Hematopoietic multipotent progenitor cell treated with erythropoietin and hydrocortisone succinate and interleukin-3 and kit ligand, for 4 days (in vitro differentiated cells): ENCODE measurements around the gene DTX3.
A peak's percentile ranks its signal among the peaks of the same experiment; 100 is the strongest.
"Not testable (repeated sequence)": the region's sequence is repeated elsewhere in the genome, so short reads cannot be mapped to it uniquely, and the experiment has no call there.

Experiments
- DNase-seq: peaks from one replicate; pipeline ENCODE4 v3.0.0-alpha.2; 2015

Gene DTX3

DNA sequence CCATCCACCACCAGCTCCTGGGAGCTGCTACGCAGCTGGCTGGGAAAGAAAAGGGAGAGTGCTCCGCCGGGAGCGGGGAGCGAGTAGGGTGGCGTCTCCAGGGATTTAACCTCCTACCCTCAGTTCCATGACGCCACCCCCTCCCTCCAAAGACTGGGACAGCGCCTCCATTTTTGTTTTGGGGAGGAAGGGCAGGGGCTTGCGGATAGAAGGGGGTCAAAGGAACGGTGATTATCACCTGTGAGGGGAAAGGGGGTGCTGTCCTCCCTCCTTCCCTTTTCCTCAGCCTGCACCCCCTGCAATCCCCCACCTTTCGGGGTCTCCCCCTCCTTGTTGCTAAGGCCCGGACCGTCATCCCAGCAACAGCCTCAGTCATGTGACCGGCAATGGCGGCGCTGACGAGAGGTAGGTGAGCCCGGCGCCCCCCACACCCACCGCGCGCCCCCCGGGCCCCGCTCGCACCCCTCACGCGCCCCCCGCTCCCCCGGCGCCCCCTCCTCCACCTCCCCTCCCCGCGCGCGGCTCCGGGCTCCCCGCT is at the start of gene DTX3:
Gene DTX3, plus strand, starts transcription at position 371 of the 538 bp plus-strand sequence. CDS start 1,694 bp downstream, outside the sequence.
- DNase-seq: peak; percentile 44

- DNase-seq: no peak
These were observed 49.7 kb upstream of the DTX3 start for GRCh38 chr12:57554897-57555296.

- DNase-seq: no peak
These were observed 45.8 kb upstream of the DTX3 start for GRCh38 chr12:57558864-57559263.

DNA sequence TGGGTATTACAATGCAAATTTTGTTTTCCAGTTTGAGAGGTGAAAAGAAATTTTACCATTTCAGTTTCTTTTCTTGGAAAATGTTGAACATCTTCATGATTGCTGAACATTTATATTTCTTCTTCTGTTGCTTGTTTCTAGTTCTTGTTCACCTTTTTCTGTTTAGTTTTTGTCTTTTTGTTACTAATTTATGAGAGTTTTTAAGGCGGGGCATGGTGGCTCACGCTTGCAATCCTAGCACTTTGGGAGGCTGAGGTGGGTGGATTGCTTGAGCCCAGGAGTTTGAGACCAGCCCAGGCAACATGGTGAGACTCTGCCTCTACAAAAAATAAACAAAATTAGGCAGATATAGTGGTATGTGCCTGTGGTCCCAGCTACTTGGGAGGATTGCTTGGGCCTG is 44.1 kb upstream of the DTX3 start:
- DNase-seq: no peak

DNA sequence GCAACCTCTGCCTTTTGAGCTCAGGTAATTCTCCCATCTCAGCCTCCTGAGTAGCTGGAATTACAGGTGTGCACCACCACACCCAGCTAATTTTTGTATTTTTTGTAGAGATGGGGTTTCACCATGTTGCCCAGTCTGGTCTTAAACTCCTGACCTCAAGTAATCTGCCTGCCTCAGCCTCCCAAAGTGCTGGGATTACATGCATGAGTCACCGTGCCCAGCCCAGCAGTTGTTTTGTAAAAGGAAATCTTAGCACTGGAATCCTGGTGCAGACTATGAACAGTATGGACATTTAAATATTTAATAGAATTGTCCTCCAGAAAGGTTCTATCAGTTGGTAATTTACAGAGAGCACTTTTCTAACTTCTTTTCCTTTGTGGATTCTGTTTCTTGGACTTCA is 43.5 kb upstream of the DTX3 start:
- not testable (repeated sequence) for DNase-seq

- peak; percentile 35 for DNase-seq
These were observed 41.3 kb upstream of the DTX3 start for GRCh38 chr12:57563358-57563757.

DNA sequence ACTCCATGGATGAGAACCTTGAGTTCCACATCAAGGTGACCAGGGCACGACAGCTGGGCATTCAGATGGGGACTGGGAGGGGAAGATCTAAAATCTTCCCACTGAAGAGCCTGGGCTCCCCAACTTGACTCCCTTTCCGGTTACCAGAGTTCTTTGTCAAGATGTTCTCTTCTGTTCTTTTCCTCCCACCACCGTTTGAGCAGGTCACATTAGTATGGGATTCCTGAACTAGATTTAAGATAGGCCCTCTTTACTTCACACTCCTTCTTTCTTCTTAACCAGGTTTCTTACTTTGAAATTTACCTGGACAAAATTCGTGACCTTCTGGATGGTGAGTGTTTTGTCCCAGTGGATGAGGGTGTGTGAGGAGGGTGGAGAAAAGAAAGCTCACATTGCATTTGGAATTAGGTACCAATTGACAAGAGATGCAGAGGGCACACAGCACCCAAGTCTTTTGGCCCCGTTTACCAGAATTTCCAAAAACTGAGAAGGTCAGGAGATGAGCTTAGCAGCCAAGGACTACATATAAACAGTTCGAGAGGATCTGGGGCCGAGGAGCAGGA is 40.4 kb upstream of the DTX3 start:
- no peak for DNase-seq

DNA sequence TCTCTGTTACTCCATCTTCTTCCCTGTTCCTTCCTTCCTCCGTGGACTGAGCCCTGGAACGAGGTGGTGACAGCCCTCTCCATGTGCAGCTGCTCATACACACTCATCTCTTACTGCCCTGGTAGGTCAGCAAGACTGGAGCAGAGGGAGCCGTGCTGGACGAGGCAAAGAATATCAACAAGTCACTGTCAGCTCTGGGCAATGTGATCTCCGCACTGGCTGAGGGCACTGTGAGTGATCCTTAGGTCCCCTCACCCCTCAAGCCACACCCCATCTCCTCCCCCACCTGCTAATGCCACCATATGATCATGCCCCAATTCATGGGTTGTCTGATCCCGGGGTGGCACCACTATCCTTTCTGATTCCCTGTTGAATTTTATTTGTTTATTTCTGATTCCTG is 35.8 kb upstream of the DTX3 start:
- DNase-seq: no peak

GRCh38 chr12:57569858-57570257 is 34.8 kb upstream of the DTX3 start:
- DNase-seq: no peak

DNA sequence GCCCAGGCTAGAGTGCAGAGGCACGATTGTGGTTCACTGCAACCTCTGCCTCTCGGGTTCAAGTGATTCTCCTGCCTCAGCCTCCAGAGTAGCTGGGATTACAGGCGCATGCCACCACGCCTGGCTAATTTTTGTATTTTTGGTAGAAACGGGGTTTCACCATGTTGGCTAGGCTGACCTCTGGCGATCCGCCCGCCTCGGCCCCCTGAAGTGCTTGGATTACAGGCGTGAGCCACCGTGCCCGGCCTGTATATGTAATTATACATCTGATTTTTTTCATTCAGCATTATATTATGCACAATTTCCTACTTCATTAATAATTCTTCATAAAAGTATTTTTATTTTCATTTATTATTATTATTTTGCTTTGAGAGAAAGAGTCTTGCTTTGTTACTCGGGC is 34.2 kb upstream of the DTX3 start:
- not testable (repeated sequence) for DNase-seq

GRCh38 chr12:57571926-57572762 is 32.5 kb upstream of the DTX3 start:
- no peak for DNase-seq

GRCh38 chr12:57574795-57575194 is 29.8 kb upstream of the DTX3 start:
- no peak for DNase-seq

GRCh38 chr12:57575771-57576612 is 28.6 kb upstream of the DTX3 start:
- no peak for DNase-seq

DNA sequence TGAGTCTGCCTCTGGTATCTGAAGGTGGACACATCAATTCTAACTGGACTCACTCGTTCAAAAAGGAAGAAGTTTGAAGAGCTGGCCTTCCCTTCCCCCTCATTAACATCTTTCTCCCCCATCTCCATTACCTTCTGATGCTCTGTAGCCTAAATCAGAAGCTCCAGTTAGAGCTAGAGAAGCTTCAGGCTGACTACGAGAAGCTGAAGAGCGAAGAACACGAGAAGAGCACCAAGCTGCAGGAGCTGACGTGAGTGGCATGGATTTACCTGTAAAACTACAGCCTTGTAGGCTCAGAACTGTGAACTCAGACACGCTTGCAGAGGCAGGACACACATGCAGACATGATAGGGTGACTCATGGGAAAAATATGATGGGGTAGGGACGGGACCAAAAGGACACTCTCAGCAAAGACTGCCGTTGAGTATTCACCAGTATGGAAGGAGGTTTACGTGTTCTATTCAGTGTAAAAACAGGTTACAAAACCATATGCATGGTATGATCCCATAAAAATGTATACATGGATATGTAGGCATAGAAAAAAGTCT is 27.9 kb upstream of the DTX3 start:
- DNase-seq: no peak

- no peak for DNase-seq
These were observed 26.5 kb upstream of the DTX3 start for GRCh38 chr12:57577981-57578758.

DNA sequence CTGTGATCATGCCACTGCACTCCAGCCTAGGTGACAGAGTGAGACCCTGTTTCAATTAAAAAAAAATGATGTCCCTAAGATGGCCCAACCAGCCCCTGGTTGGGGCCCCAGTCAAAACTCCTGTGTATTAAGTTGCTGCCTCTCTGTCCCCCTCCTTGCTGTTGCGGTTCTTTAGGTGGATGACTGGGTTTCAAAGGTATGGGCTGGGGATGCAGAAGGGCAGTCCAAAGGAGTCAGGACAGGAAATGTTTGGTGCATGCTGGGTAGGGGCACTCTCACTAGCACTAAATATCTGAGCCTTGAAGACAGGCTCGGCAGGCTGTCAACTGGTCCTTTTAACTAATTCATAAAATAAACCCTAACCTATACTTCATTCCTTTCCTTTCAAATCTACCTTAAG is 25.6 kb upstream of the DTX3 start:
- DNase-seq: no peak

DNA sequence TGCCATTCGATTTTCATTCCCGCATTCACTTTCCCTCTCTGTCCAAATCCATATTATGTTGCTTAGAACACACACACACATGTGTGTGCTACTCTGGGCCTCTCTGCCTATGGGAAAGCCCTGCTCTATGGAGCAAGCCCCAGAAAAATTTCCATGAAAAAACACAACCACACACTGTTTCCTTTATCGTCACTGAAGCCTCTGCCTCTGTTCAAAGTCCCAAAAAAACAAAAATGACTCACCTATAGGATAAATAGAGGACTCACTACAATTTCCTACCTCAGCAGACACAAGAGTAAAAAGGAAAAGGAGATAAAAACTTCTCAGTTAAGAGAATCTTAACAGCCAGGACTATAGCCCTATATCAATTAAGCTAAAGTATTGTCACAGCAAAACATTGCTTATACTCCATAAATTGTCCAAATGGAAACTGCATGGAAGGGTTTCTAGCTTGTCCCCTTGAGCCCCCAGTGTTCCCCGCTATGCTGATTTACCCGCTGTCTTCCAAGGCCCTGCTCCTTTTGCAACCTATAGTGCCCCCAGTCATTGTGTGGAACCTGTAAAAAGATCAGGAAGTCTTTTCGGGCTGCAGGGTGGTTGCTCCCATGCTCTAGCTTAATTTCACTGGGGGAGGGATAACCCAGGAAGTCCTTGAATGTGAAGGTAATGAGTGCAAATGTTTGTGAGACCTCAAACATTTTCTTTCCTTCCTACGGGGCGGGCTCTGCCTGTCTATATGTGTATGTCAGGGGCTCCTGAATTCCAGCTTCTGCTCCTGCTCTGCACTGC is 24.8 kb upstream of the DTX3 start:
- no peak for DNase-seq

DNA sequence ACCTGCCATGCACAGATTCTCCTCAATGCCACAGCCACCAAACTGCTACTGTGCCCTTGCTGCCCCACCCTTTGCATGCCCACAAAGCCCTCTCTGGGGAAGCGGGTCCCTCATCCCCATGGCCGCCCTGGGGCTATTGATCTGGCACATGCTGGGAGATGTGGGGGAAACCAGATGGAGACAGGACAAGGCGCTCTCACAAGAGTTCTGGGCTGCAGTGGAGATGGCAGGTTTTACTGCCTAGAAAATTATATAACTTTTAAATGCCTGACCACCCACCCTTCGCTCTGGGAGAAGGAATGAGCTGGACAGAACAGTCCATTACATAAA is 24.2 kb upstream of the DTX3 start:
- DNase-seq: no peak

- no peak for DNase-seq
These were observed 22.8 kb upstream of the DTX3 start for GRCh38 chr12:57581802-57582201.

DNA sequence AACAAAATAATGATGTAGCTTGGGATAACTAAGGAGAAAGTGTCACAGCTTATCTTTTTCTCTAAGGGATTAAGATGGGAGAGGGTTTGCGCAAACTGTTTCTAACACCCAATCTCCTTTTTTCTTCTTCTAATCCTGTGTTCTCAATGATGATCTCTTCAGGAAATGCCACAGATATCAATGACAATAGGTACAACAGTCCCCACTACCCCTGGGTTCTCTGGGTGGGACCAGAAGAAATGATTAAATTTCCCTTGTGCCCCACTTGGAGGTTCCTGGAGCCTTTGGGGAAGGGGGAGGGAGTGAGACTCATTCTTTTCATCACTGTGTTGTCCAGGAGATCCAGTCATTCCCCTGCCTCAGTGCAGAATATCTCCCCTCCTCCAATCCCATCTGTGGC is 22.2 kb upstream of the DTX3 start:
- no peak for DNase-seq

DNA sequence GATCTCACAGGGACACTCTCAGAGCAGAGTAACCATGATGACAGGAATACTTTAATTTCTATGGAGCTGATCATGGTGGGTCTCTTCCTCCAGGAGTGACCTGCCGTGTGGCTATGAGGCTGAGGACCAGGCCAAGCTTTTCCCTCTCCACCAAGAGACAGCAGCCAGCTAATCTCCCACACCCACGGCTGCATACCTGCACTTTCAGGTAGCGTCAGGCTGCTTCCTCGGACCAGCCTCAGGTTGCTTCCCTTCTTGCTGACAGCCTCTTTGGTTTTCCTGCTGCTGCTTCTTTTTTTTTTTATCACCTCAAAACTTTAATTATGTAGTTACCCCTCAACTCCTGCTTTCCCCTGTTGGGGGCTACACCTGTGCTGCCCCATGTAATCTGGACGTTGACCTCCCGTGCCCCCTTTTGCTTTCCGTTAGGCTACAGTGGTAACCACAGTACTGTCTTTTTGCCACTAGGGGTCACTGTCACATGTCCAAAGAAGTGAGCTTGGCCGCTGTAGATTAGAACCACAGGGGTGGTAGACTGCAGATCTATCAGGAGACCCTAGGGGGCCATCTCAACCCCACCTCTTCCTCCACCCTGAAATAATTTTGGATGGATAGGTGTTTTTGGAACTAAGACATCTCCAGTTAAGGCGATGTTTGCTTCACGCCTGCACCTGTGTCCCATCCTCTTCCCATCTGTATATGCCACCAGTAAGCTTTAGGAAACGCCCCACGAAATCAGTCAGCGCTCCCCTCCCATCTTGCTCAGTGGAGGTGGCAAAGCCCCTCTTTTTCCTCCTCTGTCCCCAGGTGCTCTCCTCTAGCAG is 21.4 kb upstream of the DTX3 start:
- DNase-seq: peak; percentile 95
